Thyroid gland (tissue), 4 donors: ENCODE data around the gene CDC16. TPM values are rescaled to one million over a fixed set of nuclear protein-coding genes. Genes with fewer than 3 reads are reported as not detected.

Experiments
- DNase-seq, 2 donors: peaks; one replicate each; pipeline ENCODE4 v3.0.0-alpha.2; 2019
- H3K27ac ChIP-seq, 3 donors: fragments of 200-600 bp; sonication (generic); 1 replicate in 2 of 3; 2 replicates in 1 of 3; pipeline ENCODE4 v1.5.1; 2016 to 2019; ENCODE audit warnings: mild to moderate bottlenecking in 1 of 3, moderate library complexity in 1 of 3
- H3K27me3 ChIP-seq: fragments of 200-600 bp; sonication (generic); one replicate; pipeline ENCODE4 v1.5.1; 2019
- H3K36me3 ChIP-seq, 2 donors: fragments of 200-600 bp; sonication (generic); one replicate each; pipeline ENCODE4 v1.5.1; 2016 to 2019
- H3K4me1 ChIP-seq, 2 donors: fragments of 200-600 bp; sonication (generic); one replicate each; pipeline ENCODE4 v1.5.1; 2017 to 2019
- H3K4me3 ChIP-seq, 3 donors: fragments of 200-600 bp; sonication (generic); replicated peaks in 1 of 3; 1 replicate in 2 of 3; 2 replicates in 1 of 3; pipeline ENCODE4 v1.5.1; 2016; ENCODE audit warnings: mild to moderate bottlenecking in 1 of 3
- H3K9me3 ChIP-seq: fragments of 200-600 bp; sonication (generic); one replicate; pipeline ENCODE4 v1.5.1; 2017
- CTCF ChIP-seq, 6 experiments: fragments of 200-600 bp in 3 of 6; fragments of 450-650 bp in 3 of 6; sonication (generic) in 3 of 6; IDR thresholded peaks; one replicate each; pipeline ENCODE4 v1.5.1; 2016 to 2019; ENCODE audit warnings: antibody characterized with exemption in 6 of 6, mild to moderate bottlenecking in 2 of 6, inconsistent platforms in 1 of 6, moderate library complexity in 1 of 6
- POLR2A ChIP-seq, 2 donors: fragments of 450-650 bp; IDR thresholded peaks; one replicate each; pipeline ENCODE4 v1.6.1; 2017; ENCODE audit warnings: antibody characterized with exemption in 2 of 2, mild to moderate bottlenecking in 2 of 2, moderate library complexity in 1 of 2
- WGBS, 2 donors: methylation state at CpG; one replicate each; pipeline ENCODE4 v1.1.5; 2017; 5-methylcytosine and 5-hydroxymethylcytosine counted together
- intact Hi-C: fragments of 100-400 bp; cut with DNase I; formaldehyde crosslinking; loops from one replicate; pipeline ENCODE4 v1.15.1; 2023
- total RNA-seq, 4 donors: library from RNA; depleted of rRNA; stranded (reverse); fragments of >200 nt; gene quantifications; one replicate each; pipeline ENCODE4 v1.2.3, GENCODE V29; 2016

CDC16 gene
- total RNA-seq, 4 donors from 2014 or later, result 43.9 to 63.5 (median 55.5) TPM

- H3K4me3 ChIP-seq, result no peak overlapping the region
- H3K36me3 ChIP-seq, result peaks cover 0 to 4% of the 10 kb centered on the region in 2 donors
- 76 to 79% methylated on average over 4 of the region's 4 CpGs for WGBS, 2 donors
These were observed 44.4 kb downstream of the CDC16 start for GRCh38 chr13:114279146-114279545.

GRCh38 chr13:114279758-114280355 is 45.2 kb downstream of the CDC16 start:
- H3K4me3 ChIP-seq, result no peak overlapping the region
- no peaks in the 10 kb centered on the region for H3K9me3 ChIP-seq
- intact Hi-C loops, result no loop called here
- WGBS, 2 donors, result 91 to 96% methylated on average over 2 of the region's 2 CpGs
- TF ChIP-seq CTCF (IDR thresholded peaks at IDR 0.05) (no peak), POLR2A (IDR thresholded peaks at IDR 0.05) (no peak)
- H3K27ac ChIP-seq, result peak overlapping the region; percentile 99 to 100 (median 99)
- H3K4me1 ChIP-seq, result peaks cover 24 to 26% of the 10 kb centered on the region in 2 donors
- H3K36me3 ChIP-seq, result peaks cover 0 to 4% of the 10 kb centered on the region in 2 donors
- DNase-seq, result no peak
- no peaks in the 10 kb centered on the region for H3K27me3 ChIP-seq

More at GRCh38 chr13:114279146-114279545, 44.4 kb downstream of the CDC16 start:
- H3K27me3 ChIP-seq, result no peaks in the 10 kb centered on the region
- H3K27ac ChIP-seq, result peak overlapping the region; percentile 99 to 100 (median 99)
- intact Hi-C loops, result no loop called here
- no peak for DNase-seq
- H3K4me1 ChIP-seq, result peaks cover 21 to 23% of the 10 kb centered on the region in 2 donors
- H3K9me3 ChIP-seq, result no peaks in the 10 kb centered on the region
- TF ChIP-seq POLR2A (IDR thresholded peaks at IDR 0.05) (no peak), CTCF (IDR thresholded peaks at IDR 0.05) (no peak)

GRCh38 chr13:114281351-114282040 is 46.8 kb downstream of the CDC16 start, which contains the start of gene UPF3A:
UPF3A (plus strand) TSS chr13:114281601; CDS start chr13:114281640, 39 bp downstream.
- WGBS, 2 donors, result 1% methylated on average over 37 of the region's 89 CpGs; no CpG with 5 or more reads in 1 of the 2 donors
- peaks cover 0 to 4% of the 10 kb centered on the region in 2 donors for H3K36me3 ChIP-seq
- H3K4me1 ChIP-seq, result peaks cover 33 to 43% of the 10 kb centered on the region in 2 donors
- peak within 1 kb of the TSS; percentile 59 to 91 (median 75) for H3K4me3 ChIP-seq
- no peaks in the 10 kb centered on the region for H3K27me3 ChIP-seq
- TF ChIP-seq CTCF (IDR thresholded peaks at IDR 0.05) (no peak), POLR2A (IDR thresholded peaks at IDR 0.05) (peak; percentile 63 to 84)
- no peaks in the 10 kb centered on the region for H3K9me3 ChIP-seq
- peak; percentile 89 to 91 for DNase-seq
- peak within 1 kb of the TSS; percentile 99 to 100 (median 99) for H3K27ac ChIP-seq
- intact Hi-C loops, result no loop called here

GRCh38 chr13:114282041-114282670 is 47.5 kb downstream of the CDC16 start:
- H3K4me1 ChIP-seq, result peaks cover 35 to 46% of the 10 kb centered on the region in 2 donors
- DNase-seq, result peak; percentile 42 to 49
- peak overlapping the region; percentile 37 to 91 (median 75) for H3K4me3 ChIP-seq
- H3K36me3 ChIP-seq, result no peaks in the 10 kb centered on the region
- intact Hi-C loops, result no loop called here
- 0 to 1% methylated on average over 42 to 47 of the region's 50 CpGs for WGBS, 2 donors
- no peaks in the 10 kb centered on the region for H3K9me3 ChIP-seq
- H3K27ac ChIP-seq, result peak overlapping the region; percentile 99 to 100 (median 99)
- TF ChIP-seq CTCF (IDR thresholded peaks at IDR 0.05), result no peak
- peak; percentile 35 to 96 for TF ChIP-seq POLR2A (IDR thresholded peaks at IDR 0.05)
- no peaks in the 10 kb centered on the region for H3K27me3 ChIP-seq
